VCaP (cell line): Measurements from ENCODE around the gene PPM1H.

Experiments used
- H3K27ac ChIP-seq: fragments of 450-650 bp; 2 replicates; pipeline ENCODE4 v1.5.1; 2017
- TF ChIP-seq, protein P1 (sequence below): fragments of 450-650 bp; conservative IDR thresholded peaks from 2 replicates; pipeline ENCODE4 v1.5.1; 2017; ENCODE audit warnings: mild to moderate bottlenecking, moderate library complexity

PPM1H gene

DNA sequence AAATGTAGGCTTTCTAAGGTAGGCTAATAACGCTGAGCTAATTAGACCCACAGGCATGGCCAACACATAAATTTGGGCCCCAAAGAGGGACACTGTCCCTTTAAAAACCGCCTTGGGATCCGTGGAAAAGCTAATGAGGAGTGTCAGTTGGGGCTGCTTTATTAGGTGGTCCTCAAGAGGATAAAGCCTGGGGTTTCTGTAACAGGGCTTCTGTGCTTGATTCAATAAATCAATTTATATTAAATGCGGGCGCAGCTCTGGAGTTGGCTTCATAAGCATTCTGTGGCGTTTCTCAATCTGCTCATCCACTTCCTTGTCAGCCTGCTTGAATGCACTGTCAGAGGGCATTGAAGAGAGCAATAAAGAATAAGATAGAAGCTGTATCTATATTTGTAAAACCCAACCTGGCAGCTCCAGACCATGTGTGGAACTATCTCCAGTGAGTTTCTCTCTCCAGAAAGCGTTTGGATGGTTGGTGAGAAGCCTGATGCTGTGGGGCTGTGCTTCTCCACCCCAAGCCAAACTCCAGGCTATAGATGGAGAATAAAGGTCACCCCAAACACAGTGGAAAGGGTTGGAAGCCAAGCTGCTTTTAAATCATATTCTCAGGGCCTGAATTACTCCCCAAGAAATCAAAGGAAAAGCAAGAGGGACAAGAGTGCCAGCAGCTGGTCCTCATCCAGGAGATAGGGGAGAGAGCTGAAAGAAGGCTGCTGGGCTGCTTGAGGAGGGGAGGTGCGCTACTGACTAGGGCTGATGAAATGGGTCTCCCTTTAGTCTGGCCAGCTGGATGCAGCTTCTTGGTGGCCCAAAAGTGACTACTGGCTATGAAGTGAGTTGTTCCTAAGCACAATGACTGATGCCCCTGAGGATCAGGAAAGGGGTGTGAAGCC, 222.0 kb downstream of the PPM1H start:
- TF ChIP-seq, protein P1, sequence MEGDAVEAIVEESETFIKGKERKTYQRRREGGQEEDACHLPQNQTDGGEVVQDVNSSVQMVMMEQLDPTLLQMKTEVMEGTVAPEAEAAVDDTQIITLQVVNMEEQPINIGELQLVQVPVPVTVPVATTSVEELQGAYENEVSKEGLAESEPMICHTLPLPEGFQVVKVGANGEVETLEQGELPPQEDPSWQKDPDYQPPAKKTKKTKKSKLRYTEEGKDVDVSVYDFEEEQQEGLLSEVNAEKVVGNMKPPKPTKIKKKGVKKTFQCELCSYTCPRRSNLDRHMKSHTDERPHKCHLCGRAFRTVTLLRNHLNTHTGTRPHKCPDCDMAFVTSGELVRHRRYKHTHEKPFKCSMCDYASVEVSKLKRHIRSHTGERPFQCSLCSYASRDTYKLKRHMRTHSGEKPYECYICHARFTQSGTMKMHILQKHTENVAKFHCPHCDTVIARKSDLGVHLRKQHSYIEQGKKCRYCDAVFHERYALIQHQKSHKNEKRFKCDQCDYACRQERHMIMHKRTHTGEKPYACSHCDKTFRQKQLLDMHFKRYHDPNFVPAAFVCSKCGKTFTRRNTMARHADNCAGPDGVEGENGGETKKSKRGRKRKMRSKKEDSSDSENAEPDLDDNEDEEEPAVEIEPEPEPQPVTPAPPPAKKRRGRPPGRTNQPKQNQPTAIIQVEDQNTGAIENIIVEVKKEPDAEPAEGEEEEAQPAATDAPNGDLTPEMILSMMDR: no peak
- no peak overlapping the region for H3K27ac ChIP-seq

DNA sequence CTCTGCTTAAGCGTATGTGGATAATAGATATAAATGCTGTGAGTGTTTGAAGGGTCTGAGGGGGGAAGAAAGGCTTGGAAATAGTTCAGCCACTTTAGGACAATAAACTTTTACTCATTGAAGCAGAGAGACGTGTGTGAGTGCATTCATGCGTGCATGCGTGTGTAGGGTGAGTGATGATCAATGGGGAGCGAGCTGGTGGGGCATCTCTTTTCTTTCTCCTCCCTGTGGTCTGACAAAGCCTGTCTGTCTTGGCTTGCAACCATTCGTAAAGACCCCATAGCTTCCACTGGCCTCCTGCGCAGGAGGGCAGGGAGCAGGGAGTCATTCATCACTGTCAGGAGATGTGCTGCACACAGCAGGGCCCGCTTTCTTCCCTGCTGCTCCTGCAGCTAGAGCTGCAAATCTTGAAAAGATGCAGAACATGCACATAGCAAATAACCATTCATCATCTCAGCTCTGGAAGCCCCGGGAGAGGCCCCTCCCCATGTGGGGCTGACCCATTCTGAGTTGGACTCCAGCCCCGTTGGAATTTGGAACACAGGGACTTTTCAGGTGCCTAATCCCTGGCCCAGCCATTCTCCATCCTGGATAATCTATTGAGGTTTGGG, 223.2 kb downstream of the PPM1H start:
- H3K27ac ChIP-seq: no peak overlapping the region
- TF ChIP-seq, protein P1: no peak

DNA sequence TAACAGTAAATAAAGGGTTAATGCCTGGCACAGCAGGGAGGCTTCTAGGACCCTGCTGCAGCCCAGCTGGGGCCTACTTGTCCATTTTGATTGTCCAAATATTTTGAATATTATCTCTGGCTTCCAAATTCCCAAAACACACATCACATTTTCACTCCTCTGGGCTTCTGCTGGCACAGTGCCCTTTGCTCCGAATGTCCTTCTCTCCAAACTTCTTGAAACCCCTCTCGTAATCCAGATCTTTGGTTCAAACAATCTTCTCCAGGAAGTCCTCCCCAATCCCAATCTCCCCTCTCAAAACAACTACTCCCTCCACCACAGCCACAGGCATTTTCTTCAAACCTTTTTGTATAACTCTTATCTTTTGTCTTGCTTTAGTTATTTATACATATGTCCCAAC, 225.6 kb downstream of the PPM1H start:
- TF ChIP-seq, protein P1: no peak

DNA sequence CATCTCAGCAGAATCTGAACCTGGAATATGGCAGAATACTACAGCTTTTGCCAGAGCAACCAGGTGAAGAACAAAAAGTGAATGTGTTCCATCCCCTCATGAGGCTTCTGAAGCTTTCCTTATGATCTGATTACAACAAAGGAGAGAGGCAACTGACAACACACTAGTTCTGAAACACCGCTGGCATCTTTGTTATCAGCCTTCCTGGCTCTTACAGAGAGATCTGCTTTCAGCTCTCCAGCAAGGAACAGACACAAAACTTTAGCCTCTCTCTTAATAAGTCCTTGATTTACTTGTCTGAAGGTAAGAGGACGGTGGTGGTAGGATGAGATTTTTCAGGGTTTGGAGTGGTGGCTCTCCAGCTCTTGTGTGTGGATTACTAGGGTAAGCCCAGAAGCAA, 227.0 kb downstream of the PPM1H start:
- TF ChIP-seq, protein P1: no peak
- no peak overlapping the region for H3K27ac ChIP-seq

More for the DNA sequence above, 225.6 kb downstream of the PPM1H start:
- H3K27ac ChIP-seq: no peak overlapping the region

DNA sequence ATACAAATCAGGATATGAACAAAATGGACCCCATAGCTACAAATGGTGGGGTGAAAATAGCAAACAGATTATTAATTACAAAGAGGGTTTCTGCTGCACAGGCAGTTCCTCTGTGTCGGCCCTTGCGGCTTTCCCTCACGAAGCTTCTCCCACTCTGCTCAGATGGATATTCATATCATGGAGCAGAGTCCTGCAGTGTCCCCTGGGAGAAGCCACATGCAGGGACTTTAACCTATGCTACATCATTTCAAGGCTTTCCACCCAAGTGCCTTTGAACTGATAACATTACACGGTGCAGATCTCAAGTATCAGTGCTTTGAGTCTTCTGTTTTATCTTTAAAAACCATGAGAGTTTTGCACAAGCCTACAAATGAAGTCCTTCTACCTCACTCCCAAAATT, 229.1 kb downstream of the PPM1H start:
- no peak overlapping the region for H3K27ac ChIP-seq

DNA sequence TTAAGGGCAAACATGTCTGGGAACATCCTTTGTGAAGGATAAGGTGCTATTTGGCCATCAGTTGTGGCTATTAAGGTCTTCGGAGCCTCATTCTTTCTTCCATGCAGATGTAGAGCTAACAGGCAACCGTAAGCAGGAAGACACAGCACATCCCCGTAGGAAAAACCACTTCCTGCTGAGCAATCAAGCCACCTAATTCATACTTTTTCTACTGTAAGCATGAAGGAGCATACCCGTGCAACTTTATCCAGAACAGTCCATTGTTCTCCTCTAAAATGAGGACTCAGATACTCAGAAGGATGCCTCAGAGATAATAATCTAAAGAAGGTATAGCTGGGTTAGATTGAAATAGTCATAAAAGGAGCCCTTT, 232.0 kb downstream of the PPM1H start:
- peak overlapping the region; percentile 34; the same call in 1 of the 2 replicates for H3K27ac ChIP-seq
- TF ChIP-seq, protein P1: no peak

More for the DNA sequence above, 229.1 kb downstream of the PPM1H start:
- TF ChIP-seq, protein P1: no peak

DNA sequence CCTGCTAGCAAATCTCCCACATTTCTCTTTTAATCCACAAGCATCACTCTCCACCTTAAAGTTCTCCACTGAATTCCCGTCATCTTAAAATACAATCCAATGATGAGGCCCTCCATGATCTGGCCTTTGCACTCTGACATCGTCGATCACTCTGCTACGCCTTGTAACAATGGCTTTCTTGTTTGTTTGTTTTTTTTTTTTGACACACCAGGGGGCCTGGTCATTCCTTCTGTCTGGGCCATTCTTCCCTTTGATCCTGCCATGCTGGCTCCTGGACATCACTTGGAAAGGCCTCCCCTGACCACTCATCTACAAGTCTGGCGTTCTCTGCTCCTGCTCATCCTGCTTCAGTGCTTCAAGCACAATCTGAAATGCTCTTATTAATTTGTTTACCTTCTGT, 233.5 kb downstream of the PPM1H start:
- TF ChIP-seq, protein P1: no peak
- peak overlapping the region; percentile 34 for H3K27ac ChIP-seq
